K562 treated with DMSO at 1 percent for 48 hours (cell line): Measurements from ENCODE around the gene IFNG. TPM values are rescaled to one million over a fixed set of nuclear protein-coding genes. Genes with fewer than 3 reads are reported as not detected.

ENCODE experiments used
- total RNA-seq: library from RNA; unstranded; fragments of 300-600 nt; gene quantifications from 2 replicates; pipeline ENCODE4 v1.2.3, GENCODE V29; 2022; ENCODE audit warnings: low replicate concordance; ENCODE audit errors: extremely low read depth

The IFNG gene
- total RNA-seq, result not detected in 2 replicates

GRCh38 chr12:68159681-68160304, at the start of gene IFNG:
IFNG (minus strand) TSS chr12:68159740; CDS start chr12:68159615, 125 bp downstream.

Other genes with a start within 250 kb of the IFNG start
- gene IFNG-AS1, start 170.3 kb downstream of the IFNG start, total RNA-seq, result not detected in 2 replicates
- gene IL26, start 66.1 kb upstream of the IFNG start, total RNA-seq, result not detected in 2 replicates
- gene IL22, start 93.9 kb upstream of the IFNG start, total RNA-seq, result not detected in 2 replicates
- not detected in 2 replicates for gene MDM1, start 172.6 kb upstream of the IFNG start, total RNA-seq